ENCODE measurements around the gene SIGLEC1. TPM values are rescaled to one million over a fixed set of nuclear protein-coding genes. Genes with fewer than 3 reads are reported as not detected.

Gene SIGLEC1
- total and polyA plus RNA-seq, 10 of the 15 experiments (the other 5 are each of a cell fraction or from before 2014, with no cell fraction given): 0.05 TPM; not detected in 9

DNA sequence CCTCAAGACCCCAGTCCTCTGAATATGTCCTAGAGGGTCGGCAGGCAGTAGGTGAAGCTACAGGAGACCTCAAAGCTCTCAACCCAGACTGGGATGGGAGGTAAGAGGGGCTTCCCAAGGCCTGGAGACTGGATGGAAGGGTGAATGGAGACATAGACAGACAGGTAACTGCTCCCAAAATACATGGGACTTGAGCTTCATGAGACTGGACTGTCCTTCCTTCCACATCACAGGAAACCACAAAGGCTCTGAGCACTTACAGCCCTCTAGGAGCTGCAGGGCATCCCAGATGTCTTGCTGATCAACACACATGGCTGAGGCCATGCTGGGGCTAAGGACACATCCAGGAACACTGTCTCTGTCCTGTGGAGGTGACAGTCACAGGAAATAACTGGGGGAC, 31.6 kb upstream of the SIGLEC1 start:
- Histone ChIP-seq H3K27ac (ENCODE audit: control insufficient read depth, insufficient read depth) (no peak overlapping the region), H3K9me3 (replicated peaks; ENCODE audit: control insufficient read depth, insufficient read depth, low read length) (no peaks in the 10 kb centered on the region), H3K4me3 (no peak overlapping the region), H4K20me1 (ENCODE audit: control insufficient read depth, insufficient read depth) (no peaks in the 10 kb centered on the region), H2AFZ (ENCODE audit: control insufficient read depth, low read depth, low read length) (no peak overlapping the region), H3K9ac (ENCODE audit: control insufficient read depth, insufficient read depth, low read length) (no peak overlapping the region), H3K79me2 (ENCODE audit: control insufficient read depth, insufficient read depth, low read length) (no peaks in the 10 kb centered on the region), H3K4me1 (ENCODE audit: control insufficient read depth, insufficient read depth, low read length) (no peaks in the 10 kb centered on the region), H3K4me2 (ENCODE audit: control insufficient read depth, insufficient read depth) (no peak overlapping the region), H3K27me3 (replicated peaks in 1 of 2; ENCODE audit: control insufficient read depth in 2 of 2, insufficient read depth in 2 of 2, low read length in 1 of 2) (no peaks in the 10 kb centered on the region), H3K36me3 (ENCODE audit: control insufficient read depth in 2 of 2, insufficient read depth in 2 of 2, low read length in 1 of 2) (no peaks in the 10 kb centered on the region)
- FAIRE-seq (no peak), ATAC-seq (no peak), DNase-seq (ENCODE audit: low read depth, low spot score) (no peak)
- intact Hi-C loops (cut with micrococcal nuclease; ENCODE audit: unreplicated experiment) (no loop called here), in situ Hi-C loops (cut with MboI) (no loop called here)
- ChIA-PET POLR2A (interaction anchor here (0.6 kb wide), 1 partner anchor 470 kb away, joined by 3 read pairs; no protein-coding TSS in a partner anchor), CTCF (interaction anchor here (1.5 to 2.4 kb wide), 3 partner anchors 24 to 78 kb away, joined by 3 to 8 read pairs (median 5); partner anchors contain the start of gene ADISSP), RAD21 (ENCODE audit: unreplicated experiment) (interaction anchor here (1.2 to 1.6 kb wide), 2 partner anchors 65 to 180 kb away, joined by 3 read pairs; no protein-coding TSS in a partner anchor), SMC1A (ENCODE audit: uncharacterized antibody, unreplicated experiment) (no interaction called here)
- 0% methylated on average over 1 of the region's 1 CpG for WGBS (ENCODE audit: insufficient coverage, insufficient replicate concordance, low lambda C conversion rate, missing lambda C conversion rate)
- BruUV-seq (replicated peaks): no TSS peak
- TF ChIP-seq BACH1 (IDR thresholded peaks at IDR 0.05; ENCODE audit: borderline replicate concordance): no peak
- TF ChIP-seq, protein P1, sequence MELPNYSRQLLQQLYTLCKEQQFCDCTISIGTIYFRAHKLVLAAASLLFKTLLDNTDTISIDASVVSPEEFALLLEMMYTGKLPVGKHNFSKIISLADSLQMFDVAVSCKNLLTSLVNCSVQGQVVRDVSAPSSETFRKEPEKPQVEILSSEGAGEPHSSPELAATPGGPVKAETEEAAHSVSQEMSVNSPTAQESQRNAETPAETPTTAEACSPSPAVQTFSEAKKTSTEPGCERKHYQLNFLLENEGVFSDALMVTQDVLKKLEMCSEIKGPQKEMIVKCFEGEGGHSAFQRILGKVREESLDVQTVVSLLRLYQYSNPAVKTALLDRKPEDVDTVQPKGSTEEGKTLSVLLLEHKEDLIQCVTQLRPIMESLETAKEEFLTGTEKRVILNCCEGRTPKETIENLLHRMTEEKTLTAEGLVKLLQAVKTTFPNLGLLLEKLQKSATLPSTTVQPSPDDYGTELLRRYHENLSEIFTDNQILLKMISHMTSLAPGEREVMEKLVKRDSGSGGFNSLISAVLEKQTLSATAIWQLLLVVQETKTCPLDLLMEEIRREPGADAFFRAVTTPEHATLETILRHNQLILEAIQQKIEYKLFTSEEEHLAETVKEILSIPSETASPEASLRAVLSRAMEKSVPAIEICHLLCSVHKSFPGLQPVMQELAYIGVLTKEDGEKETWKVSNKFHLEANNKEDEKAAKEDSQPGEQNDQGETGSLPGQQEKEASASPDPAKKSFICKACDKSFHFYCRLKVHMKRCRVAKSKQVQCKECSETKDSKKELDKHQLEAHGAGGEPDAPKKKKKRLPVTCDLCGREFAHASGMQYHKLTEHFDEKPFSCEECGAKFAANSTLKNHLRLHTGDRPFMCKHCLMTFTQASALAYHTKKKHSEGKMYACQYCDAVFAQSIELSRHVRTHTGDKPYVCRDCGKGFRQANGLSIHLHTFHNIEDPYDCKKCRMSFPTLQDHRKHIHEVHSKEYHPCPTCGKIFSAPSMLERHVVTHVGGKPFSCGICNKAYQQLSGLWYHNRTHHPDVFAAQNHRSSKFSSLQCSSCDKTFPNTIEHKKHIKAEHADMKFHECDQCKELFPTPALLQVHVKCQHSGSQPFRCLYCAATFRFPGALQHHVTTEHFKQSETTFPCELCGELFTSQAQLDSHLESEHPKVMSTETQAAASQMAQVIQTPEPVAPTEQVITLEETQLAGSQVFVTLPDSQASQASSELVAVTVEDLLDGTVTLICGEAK (IDR thresholded peaks at IDR 0.05; ENCODE audit: borderline replicate concordance): no peak
- TF ChIP-seq, protein P2, sequence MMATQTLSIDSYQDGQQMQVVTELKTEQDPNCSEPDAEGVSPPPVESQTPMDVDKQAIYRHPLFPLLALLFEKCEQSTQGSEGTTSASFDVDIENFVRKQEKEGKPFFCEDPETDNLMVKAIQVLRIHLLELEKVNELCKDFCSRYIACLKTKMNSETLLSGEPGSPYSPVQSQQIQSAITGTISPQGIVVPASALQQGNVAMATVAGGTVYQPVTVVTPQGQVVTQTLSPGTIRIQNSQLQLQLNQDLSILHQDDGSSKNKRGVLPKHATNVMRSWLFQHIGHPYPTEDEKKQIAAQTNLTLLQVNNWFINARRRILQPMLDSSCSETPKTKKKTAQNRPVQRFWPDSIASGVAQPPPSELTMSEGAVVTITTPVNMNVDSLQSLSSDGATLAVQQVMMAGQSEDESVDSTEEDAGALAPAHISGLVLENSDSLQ (IDR thresholded peaks at IDR 0.05): no peak
- TF ChIP-seq POLR2AphosphoS2 (IDR thresholded peaks at IDR 0.05; ENCODE audit: low read depth, low read length): no peak
- TF ChIP-seq HDGF (IDR thresholded peaks at IDR 0.05): no peak
- TF ChIP-seq MXI1 (IDR thresholded peaks at IDR 0.05; ENCODE audit: low read depth, low read length): no peak
- TF ChIP-seq MEF2B (IDR thresholded peaks at IDR 0.05; ENCODE audit: partially characterized antibody, poor library complexity, severe bottlenecking): no peak
- TF ChIP-seq ZNF217 (IDR thresholded peaks at IDR 0.05): no peak
- TF ChIP-seq HDAC6 (IDR thresholded peaks at IDR 0.05; ENCODE audit: unreplicated experiment): no peak
- TF ChIP-seq LARP7 (IDR thresholded peaks at IDR 0.05): no peak
- TF ChIP-seq NFIC (IDR thresholded peaks at IDR 0.05; ENCODE audit: low read depth, low read length): no peak
- no peak for TF ChIP-seq NFYB (IDR thresholded peaks at IDR 0.05; ENCODE audit: insufficient read depth, low read depth, low read length)
- TF ChIP-seq, protein P3, sequence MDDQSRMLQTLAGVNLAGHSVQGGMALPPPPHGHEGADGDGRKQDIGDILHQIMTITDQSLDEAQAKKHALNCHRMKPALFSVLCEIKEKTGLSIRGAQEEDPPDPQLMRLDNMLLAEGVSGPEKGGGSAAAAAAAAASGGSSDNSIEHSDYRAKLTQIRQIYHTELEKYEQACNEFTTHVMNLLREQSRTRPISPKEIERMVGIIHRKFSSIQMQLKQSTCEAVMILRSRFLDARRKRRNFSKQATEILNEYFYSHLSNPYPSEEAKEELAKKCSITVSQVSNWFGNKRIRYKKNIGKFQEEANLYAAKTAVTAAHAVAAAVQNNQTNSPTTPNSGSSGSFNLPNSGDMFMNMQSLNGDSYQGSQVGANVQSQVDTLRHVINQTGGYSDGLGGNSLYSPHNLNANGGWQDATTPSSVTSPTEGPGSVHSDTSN (IDR thresholded peaks at IDR 0.05; ENCODE audit: insufficient replicate concordance, low read depth, low read length): no peak
- TF ChIP-seq SIX5 (IDR thresholded peaks at IDR 0.05; ENCODE audit: low read depth, low read length, severe bottlenecking): no peak
